HEK293 (cell line): ENCODE data around the gene GAMT.

Source experiments
- CTCF ChIA-PET: fragments of 350-600 bp; formaldehyde crosslinking; extraction: SDS; loops from one replicate; lab custom pipeline; 2021; ENCODE audit warnings: antibody characterized with exemption; lab: Yijun Ruan, JAX
- POLR2A ChIA-PET: fragments of 300-600 bp; formaldehyde crosslinking; extraction: SDS; loops from one replicate; lab custom pipeline; 2020; ENCODE audit warnings: antibody characterized with exemption, inconsistent platforms; lab: Yijun Ruan, JAX
- H3K27ac ChIP-seq: fragments of 200-500 bp; sonication (Bioruptor generic); 2 replicates; pipeline ENCODE4 v1.5.1; 2014; ENCODE audit warnings: low read depth, low read length, control low read depth, inconsistent platforms; ENCODE audit errors: extremely low read depth
- H3K36me3 ChIP-seq, 2 experiments: fragments of 200-500 bp in 1 of 2; sonication (Bioruptor generic) in 1 of 2; 1 replicate in 1 of 2; 2 replicates in 1 of 2; pipeline ENCODE4 v1.5.1; 2014 to 2017; ENCODE audit warnings: inconsistent platforms in 2 of 2, low read length in 2 of 2; ENCODE audit not compliant: control insufficient read depth in 2 of 2, insufficient read depth in 1 of 2
- H3K4me1 ChIP-seq: fragments of 200-500 bp; sonication (Bioruptor generic); 2 replicates; pipeline ENCODE4 v1.5.1; 2014; ENCODE audit warnings: mild to moderate bottlenecking, low read length, inconsistent platforms; ENCODE audit not compliant: control insufficient read depth, insufficient read depth
- H3K4me3 ChIP-seq: 2 replicates; pipeline ENCODE4 v1.5.1; 2011; ENCODE audit warnings: low read depth, mild to moderate bottlenecking, control low read depth, low read length, moderate library complexity
- H3K9me3 ChIP-seq: fragments of 200-500 bp; sonication (Bioruptor generic); 2 replicates; pipeline ENCODE4 v1.5.1; 2014; ENCODE audit warnings: low read depth, low read length, inconsistent platforms; ENCODE audit not compliant: control insufficient read depth, insufficient read depth
- BCL6B ChIP-seq: fragments of 450-650 bp; formaldehyde crosslinking; IDR thresholded peaks from 2 replicates; pipeline ENCODE4 v1.5.1; 2017; ENCODE audit warnings: missing biosample characterization, missing genetic modification characterization
- IKZF3 ChIP-seq: fragments of 450-650 bp; IDR thresholded peaks from 2 replicates; pipeline ENCODE4 v1.5.0; 2018; ENCODE audit warnings: missing biosample characterization, mild to moderate bottlenecking, missing genetic modification characterization, moderate library complexity
- SCRT2 ChIP-seq: fragments of 450-650 bp; formaldehyde crosslinking; IDR thresholded peaks from 2 replicates; pipeline ENCODE4 v1.5.1; 2016; ENCODE audit warnings: missing biosample characterization, missing genetic modification characterization
- ZBTB11 ChIP-seq: fragments of 450-650 bp; formaldehyde crosslinking; conservative IDR thresholded peaks from 2 replicates; pipeline ENCODE4 v1.5.1; 2016; ENCODE audit warnings: low read depth, missing biosample characterization, missing genetic modification characterization
- ZBTB49 ChIP-seq: fragments of 450-650 bp; formaldehyde crosslinking; IDR thresholded peaks from 2 replicates; pipeline ENCODE4 v1.5.1; 2016; ENCODE audit warnings: missing biosample characterization, missing genetic modification characterization, low read depth
- ZIC2 ChIP-seq: fragments of 450-650 bp; formaldehyde crosslinking; IDR thresholded peaks from 2 replicates; pipeline ENCODE4 v1.5.1; 2016; ENCODE audit warnings: missing biosample characterization, missing genetic modification characterization
- ZNF174 ChIP-seq: fragments of 450-650 bp; formaldehyde crosslinking; IDR thresholded peaks from 2 replicates; pipeline ENCODE4 v1.5.0; 2017; ENCODE audit warnings: missing biosample characterization, mild to moderate bottlenecking, missing genetic modification characterization
- ZNF202 ChIP-seq: fragments of 450-650 bp; formaldehyde crosslinking; IDR thresholded peaks from 2 replicates; pipeline ENCODE4 v1.5.1; 2016; ENCODE audit warnings: missing biosample characterization, missing genetic modification characterization, borderline replicate concordance
- ZNF248 ChIP-seq: fragments of 450-650 bp; formaldehyde crosslinking; IDR thresholded peaks from 2 replicates; pipeline ENCODE4 v1.5.1; 2017; ENCODE audit warnings: missing biosample characterization, missing genetic modification characterization
- ZNF26 ChIP-seq: fragments of 450-650 bp; formaldehyde crosslinking; IDR thresholded peaks from 2 replicates; pipeline ENCODE4 v1.5.1; 2016; ENCODE audit warnings: missing biosample characterization, missing genetic modification characterization
- ZNF341 ChIP-seq: fragments of 450-650 bp; formaldehyde crosslinking; IDR thresholded peaks from 2 replicates; pipeline ENCODE4; 2016; ENCODE audit warnings: low read depth, missing biosample characterization, missing genetic modification characterization
- ZNF366 ChIP-seq: fragments of 450-650 bp; formaldehyde crosslinking; conservative IDR thresholded peaks from 2 replicates; pipeline ENCODE4 v1.5.1; 2016; ENCODE audit warnings: missing biosample characterization, missing genetic modification characterization
- ZNF473 ChIP-seq: fragments of 450-650 bp; formaldehyde crosslinking; IDR thresholded peaks from 2 replicates; pipeline ENCODE4 v1.5.1; 2017; ENCODE audit warnings: missing biosample characterization, missing genetic modification characterization
- ZNF623 ChIP-seq: fragments of 450-650 bp; formaldehyde crosslinking; IDR thresholded peaks from 2 replicates; pipeline ENCODE4 v1.5.1; 2016; ENCODE audit warnings: missing biosample characterization, missing genetic modification characterization
- ZNF626 ChIP-seq: fragments of 450-650 bp; sonication (Bioruptor Pico); formaldehyde crosslinking; IDR thresholded peaks from 2 replicates; pipeline ENCODE4 v1.5.1; 2018; ENCODE audit warnings: missing biosample characterization, missing genetic modification characterization, inconsistent platforms
- ZNF701 ChIP-seq: fragments of 450-650 bp; formaldehyde crosslinking; IDR thresholded peaks from 2 replicates; pipeline ENCODE4 v1.5.1; 2016; ENCODE audit warnings: missing biosample characterization, missing genetic modification characterization
- ZNF791 ChIP-seq: fragments of 450-650 bp; formaldehyde crosslinking; IDR thresholded peaks from 2 replicates; pipeline ENCODE4 v1.5.1; 2016; ENCODE audit warnings: missing biosample characterization, missing genetic modification characterization
- TF ChIP-seq, protein P1 (sequence below): fragments of 450-650 bp; formaldehyde crosslinking; IDR thresholded peaks from 2 replicates; pipeline ENCODE4 v1.5.1; 2016; ENCODE audit warnings: missing biosample characterization, missing genetic modification characterization
- TF ChIP-seq, protein P2 (sequence below): fragments of 450-650 bp; formaldehyde crosslinking; IDR thresholded peaks from 2 replicates; pipeline ENCODE4 v1.5.1; 2016; ENCODE audit warnings: missing biosample characterization, missing genetic modification characterization
- TF ChIP-seq, protein P3 (sequence below): fragments of 450-650 bp; formaldehyde crosslinking; IDR thresholded peaks from 2 replicates; pipeline ENCODE4 v1.5.1; 2016; ENCODE audit warnings: missing biosample characterization, missing genetic modification characterization

The GAMT gene

DNA sequence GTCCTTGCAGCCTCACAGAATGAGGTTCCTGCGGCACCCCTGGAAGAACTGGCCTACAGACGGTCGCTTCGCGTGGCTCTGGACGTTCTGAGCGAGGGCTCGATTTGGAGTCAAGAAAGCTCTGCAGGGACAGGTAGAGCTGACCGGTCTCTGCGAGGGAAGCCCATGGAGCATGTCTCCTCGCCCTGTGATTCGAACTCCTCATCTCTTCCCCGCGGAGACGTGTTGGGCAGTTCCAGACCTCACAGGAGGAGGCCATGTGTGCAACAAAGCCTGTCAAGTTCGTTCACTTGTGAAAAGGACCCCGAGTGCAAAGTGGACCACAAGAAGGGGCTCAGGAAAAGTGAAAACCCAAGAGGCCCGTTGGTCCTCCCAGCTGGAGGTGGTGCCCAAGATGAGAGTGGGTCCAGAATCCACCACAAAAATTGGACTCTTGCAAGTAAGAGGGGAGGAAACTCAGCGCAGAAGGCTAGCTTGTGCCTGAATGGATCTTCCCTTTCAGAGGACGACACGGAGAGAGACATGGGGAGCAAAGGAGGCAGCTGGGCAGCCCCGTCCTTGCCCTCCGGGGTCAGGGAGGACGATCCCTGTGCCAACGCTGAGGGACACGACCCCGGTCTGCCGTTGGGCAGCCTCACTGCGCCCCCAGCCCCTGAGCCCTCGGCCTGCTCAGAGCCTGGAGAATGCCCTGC lies 41.1 kb downstream of the GAMT start (continued):
- no peak for TF ChIP-seq ZNF341 (tag by site-specific recombination)
- TF ChIP-seq, protein P1, sequence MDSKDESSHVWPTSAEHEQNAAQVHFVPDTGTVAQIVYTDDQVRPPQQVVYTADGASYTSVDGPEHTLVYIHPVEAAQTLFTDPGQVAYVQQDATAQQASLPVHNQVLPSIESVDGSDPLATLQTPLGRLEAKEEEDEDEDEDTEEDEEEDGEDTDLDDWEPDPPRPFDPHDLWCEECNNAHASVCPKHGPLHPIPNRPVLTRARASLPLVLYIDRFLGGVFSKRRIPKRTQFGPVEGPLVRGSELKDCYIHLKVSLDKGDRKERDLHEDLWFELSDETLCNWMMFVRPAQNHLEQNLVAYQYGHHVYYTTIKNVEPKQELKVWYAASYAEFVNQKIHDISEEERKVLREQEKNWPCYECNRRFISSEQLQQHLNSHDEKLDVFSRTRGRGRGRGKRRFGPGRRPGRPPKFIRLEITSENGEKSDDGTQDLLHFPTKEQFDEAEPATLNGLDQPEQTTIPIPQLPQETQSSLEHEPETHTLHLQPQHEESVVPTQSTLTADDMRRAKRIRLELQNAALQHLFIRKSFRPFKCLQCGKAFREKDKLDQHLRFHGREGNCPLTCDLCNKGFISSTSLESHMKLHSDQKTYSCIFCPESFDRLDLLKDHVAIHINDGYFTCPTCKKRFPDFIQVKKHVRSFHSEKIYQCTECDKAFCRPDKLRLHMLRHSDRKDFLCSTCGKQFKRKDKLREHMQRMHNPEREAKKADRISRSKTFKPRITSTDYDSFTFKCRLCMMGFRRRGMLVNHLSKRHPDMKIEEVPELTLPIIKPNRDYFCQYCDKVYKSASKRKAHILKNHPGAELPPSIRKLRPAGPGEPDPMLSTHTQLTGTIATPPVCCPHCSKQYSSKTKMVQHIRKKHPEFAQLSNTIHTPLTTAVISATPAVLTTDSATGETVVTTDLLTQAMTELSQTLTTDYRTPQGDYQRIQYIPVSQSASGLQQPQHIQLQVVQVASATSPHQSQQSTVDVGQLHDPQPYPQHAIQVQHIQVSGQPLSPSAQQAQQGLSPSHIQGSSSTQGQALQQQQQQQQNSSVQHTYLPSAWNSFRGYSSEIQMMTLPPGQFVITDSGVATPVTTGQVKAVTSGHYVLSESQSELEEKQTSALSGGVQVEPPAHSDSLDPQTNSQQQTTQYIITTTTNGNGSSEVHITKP (tag by site-specific recombination) = peak; percentile 41; the same call in 1 of the 2 replicates
- no peak for TF ChIP-seq ZBTB49 (tag by site-specific recombination)
- TF ChIP-seq ZNF202 (tag by site-specific recombination) = no peak
- TF ChIP-seq ZNF248 (tag by site-specific recombination) = no peak
- no peak for TF ChIP-seq ZNF626 (tag by site-specific recombination)
- TF ChIP-seq ZNF366 (tag by site-specific recombination) = no peak
- TF ChIP-seq, protein P2, sequence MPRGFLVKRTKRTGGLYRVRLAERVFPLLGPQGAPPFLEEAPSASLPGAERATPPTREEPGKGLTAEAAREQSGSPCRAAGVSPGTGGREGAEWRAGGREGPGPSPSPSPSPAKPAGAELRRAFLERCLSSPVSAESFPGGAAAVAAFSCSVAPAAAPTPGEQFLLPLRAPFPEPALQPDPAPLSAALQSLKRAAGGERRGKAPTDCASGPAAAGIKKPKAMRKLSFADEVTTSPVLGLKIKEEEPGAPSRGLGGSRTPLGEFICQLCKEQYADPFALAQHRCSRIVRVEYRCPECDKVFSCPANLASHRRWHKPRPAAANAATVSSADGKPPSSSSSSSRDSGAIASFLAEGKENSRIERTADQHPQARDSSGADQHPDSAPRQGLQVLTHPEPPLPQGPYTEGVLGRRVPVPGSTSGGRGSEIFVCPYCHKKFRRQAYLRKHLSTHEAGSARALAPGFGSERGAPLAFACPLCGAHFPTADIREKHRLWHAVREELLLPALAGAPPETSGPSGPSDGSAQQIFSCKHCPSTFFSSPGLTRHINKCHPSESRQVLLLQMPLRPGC (tag by site-specific recombination) = 0 out of 2 replicates have a peak, but pooled peaks have one; percentile 28
- no peak for TF ChIP-seq ZNF26 (tag by site-specific recombination)
- TF ChIP-seq BCL6B (tag by site-specific recombination) = no peak
- no peak for TF ChIP-seq ZNF623
- no peak for TF ChIP-seq ZNF473 (tag by site-specific recombination)
- TF ChIP-seq ZNF791 (tag by site-specific recombination) = no peak
- no peak for TF ChIP-seq ZNF701
- TF ChIP-seq, all 188 proteins: peak for 4

DNA sequence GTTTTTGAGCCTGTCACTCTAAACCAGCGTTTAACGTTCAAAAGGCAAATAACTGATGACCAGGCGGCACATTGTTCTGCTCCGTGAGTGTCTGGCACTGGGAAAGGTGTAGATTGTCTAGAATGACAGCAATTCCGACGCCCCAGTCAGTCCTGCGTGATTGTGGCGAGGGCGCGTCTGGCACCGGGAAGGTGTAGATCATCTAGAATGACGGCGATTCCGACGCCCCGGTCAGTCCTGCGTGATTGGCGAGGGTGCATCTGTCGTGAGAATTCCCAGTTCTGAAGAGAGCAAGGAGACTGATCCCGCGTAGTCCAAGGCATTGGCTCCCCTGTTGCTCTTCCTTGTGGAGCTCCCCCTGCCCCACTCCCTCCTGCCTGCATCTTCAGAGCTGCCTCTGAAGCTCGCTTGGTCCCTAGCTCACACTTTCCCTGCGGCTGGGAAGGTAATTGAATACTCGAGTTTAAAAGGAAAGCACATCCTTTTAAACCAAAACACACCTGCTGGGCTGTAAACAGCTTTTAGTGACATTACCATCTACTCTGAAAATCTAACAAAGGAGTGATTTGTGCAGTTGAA lies 43.7 kb downstream of the GAMT start:
- H3K4me1 ChIP-seq = peaks cover 24% of the 10 kb centered on the region
- ChIA-PET CTCF (interaction anchor here (1.0 kb wide), 1 partner anchor 113 kb away, joined by 3 read pairs; no protein-coding TSS in a partner anchor), POLR2A (interaction anchor here (0.6 to 1.3 kb wide), 2 partner anchors 41 to 88 kb away, joined by 4 read pairs; partner anchors contain the start of gene CIRBP)
- H3K9me3 ChIP-seq = no peaks in the 10 kb centered on the region
- H3K36me3 ChIP-seq = peaks cover 3 to 55% of the 10 kb centered on the region in 2 experiments; a peak in 2 of 3 replicates
- no peak overlapping the region for H3K4me3 ChIP-seq
- no peak overlapping the region for H3K27ac ChIP-seq
- peak; percentile 29; the same call in 1 of the 2 replicates for TF ChIP-seq SCRT2 (tag by site-specific recombination)
- no peak for TF ChIP-seq ZNF174 (tag by site-specific recombination)
- peak; percentile 51 for TF ChIP-seq ZIC2 (tag by site-specific recombination)
- TF ChIP-seq IKZF3 = peak; percentile 31; the same call in 1 of the 2 replicates
- TF ChIP-seq ZBTB11 = no peak
- peak; percentile 76 for TF ChIP-seq ZNF341 (tag by site-specific recombination)
- TF ChIP-seq, protein P3, sequence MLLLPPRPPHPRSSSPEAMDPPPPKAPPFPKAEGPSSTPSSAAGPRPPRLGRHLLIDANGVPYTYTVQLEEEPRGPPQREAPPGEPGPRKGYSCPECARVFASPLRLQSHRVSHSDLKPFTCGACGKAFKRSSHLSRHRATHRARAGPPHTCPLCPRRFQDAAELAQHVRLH = no peak
